GM19324 (cell line): ENCODE measurements around the gene REEP2.
A peak's percentile ranks its signal among the peaks of the same experiment; 100 is the strongest.

Experiments used
- ATAC-seq: cut with Tn5 transposase; IDR thresholded peaks from one replicate; pipeline ENCODE4 v1.9.1; 2021; ENCODE audit warnings: mild to moderate bottlenecking, moderate library complexity; ENCODE audit not compliant: unreplicated experiment, low FRiP score

The REEP2 gene

GRCh38 chr5:138448481-138449398 is 9.9 kb downstream of the REEP2 start:
- no peak for ATAC-seq

- ATAC-seq = peak; percentile 55
Measured at GRCh38 chr5:138449501-138450239, 10.8 kb downstream of the REEP2 start.

GRCh38 chr5:138450971-138451370 is 12.1 kb downstream of the REEP2 start:
- ATAC-seq = no peak

- no peak for ATAC-seq
Measured at GRCh38 chr5:138452720-138453119, 13.9 kb downstream of the REEP2 start.

- ATAC-seq = no peak
Measured at GRCh38 chr5:138453590-138453989, 14.7 kb downstream of the REEP2 start.

GRCh38 chr5:138454121-138454520 is 15.3 kb downstream of the REEP2 start:
- ATAC-seq = no peak

GRCh38 chr5:138455232-138455930 is 16.5 kb downstream of the REEP2 start:
- no peak for ATAC-seq

GRCh38 chr5:138457531-138458275 is 18.8 kb downstream of the REEP2 start:
- ATAC-seq = no peak

- ATAC-seq = no peak
Measured at GRCh38 chr5:138458384-138458783, 19.5 kb downstream of the REEP2 start.

GRCh38 chr5:138458856-138459255 is 20.0 kb downstream of the REEP2 start:
- ATAC-seq = no peak

GRCh38 chr5:138459311-138459933 is 20.6 kb downstream of the REEP2 start:
- no peak for ATAC-seq

GRCh38 chr5:138460032-138460693 is 21.3 kb downstream of the REEP2 start:
- no peak for ATAC-seq

- no peak for ATAC-seq
Measured at GRCh38 chr5:138461343-138462125, 22.7 kb downstream of the REEP2 start.

GRCh38 chr5:138463419-138464007 is 24.7 kb downstream of the REEP2 start:
- ATAC-seq = no peak

GRCh38 chr5:138464008-138464387 is 25.1 kb downstream of the REEP2 start:
- peak; percentile 52 for ATAC-seq

GRCh38 chr5:138464388-138465260 is 25.8 kb downstream of the REEP2 start:
- ATAC-seq = peak; percentile 80
